Ecto neural progenitor cell (in vitro differentiated cells): Measurements from ENCODE around the gene MLPH.

Experiments
- DNase-seq: peaks from one replicate; pipeline ENCODE4 v3.0.0-alpha.2; 2018; ENCODE audit warnings: low spot score

The MLPH gene

DNA sequence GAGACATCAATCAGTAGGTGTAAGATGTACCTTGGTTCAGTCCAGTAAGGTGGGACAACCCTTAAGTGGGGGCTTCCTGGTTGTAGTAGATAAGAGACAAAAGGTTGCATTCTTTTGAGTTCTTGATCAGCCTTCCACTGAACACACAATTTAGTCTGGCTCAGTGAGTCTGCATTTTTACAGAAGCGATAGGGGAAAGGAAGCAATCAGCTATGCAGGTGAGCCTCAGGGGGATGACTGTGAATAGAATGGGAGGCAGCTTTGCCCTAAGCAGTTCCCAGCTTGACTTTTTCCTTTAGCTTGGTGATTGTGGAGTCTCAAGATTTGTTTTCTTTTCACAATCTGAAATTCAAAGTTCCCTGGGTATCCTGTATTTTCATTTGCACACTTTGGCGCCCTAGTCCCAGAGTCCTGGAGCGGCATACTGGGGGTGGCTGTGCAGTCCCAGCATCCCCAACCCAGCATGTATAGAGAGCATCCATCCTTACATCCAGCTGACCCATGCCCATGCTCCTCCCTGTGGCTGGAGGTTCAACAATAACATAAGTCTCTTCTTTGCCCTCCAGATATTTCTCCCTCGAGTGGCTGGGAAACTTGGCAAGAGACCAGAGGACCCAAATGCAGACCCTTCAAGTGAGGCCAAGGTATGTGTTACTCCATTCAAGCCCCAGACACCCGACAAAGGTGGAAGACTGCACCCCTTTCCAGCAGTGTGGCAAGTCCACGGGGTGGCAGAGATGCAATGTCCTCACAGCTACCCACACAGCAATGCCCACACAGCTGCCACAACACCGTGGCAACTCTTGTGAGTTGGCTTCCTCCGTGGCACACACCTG is 59.2 kb downstream of the MLPH start:
- no peak for DNase-seq

- peak; percentile 39 for DNase-seq
Measured at GRCh38 chr2:237546876-237547395, 59.9 kb downstream of the MLPH start.

- no peak for DNase-seq
Measured at GRCh38 chr2:237547841-237548416, 60.9 kb downstream of the MLPH start.

DNA sequence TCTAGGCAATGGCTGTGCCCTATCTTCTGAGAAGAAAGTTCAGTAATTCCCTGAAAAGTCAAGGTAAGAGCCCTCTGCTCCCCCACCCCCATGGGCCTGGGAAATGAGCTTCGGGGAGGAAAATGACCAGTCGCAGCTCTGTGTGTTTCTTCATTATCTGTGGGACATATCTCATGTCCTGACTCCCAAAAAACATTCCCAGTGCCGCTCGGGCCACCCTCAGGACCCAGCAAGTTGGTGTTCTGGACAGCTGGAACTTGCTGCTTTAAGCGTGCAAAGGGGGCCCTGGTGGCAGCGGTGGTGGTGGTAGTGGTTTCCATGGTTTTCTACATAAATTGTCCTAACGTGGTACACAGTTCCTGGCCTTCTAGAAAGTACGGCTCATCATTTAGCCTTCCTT is 62.2 kb downstream of the MLPH start:
- no peak for DNase-seq

GRCh38 chr2:237549643-237550415 is 62.8 kb downstream of the MLPH start:
- no peak for DNase-seq

GRCh38 chr2:237551071-237551574 is 64.1 kb downstream of the MLPH start:
- DNase-seq = peak; percentile 36

- DNase-seq = no peak
Measured at GRCh38 chr2:237552908-237553307, 65.9 kb downstream of the MLPH start.

DNA sequence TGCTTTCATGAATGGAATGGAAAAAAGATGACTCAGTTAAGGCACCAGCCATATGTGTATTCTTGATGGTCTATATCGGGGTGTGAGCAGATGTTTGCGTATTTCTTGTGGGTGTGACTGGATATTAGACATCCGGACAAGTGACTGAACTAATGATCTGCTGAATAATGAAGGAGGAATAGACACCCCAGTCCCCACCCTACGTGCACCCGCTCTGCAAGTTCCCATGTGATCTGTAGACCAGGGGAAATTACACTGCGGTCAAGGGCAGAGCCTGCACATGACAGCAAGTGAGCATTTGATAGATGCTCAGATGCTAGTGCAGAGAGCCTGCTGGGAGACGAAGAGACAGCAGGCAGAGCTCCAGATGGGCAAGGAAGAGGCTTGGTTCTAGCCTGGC is 66.9 kb downstream of the MLPH start:
- no peak for DNase-seq

DNA sequence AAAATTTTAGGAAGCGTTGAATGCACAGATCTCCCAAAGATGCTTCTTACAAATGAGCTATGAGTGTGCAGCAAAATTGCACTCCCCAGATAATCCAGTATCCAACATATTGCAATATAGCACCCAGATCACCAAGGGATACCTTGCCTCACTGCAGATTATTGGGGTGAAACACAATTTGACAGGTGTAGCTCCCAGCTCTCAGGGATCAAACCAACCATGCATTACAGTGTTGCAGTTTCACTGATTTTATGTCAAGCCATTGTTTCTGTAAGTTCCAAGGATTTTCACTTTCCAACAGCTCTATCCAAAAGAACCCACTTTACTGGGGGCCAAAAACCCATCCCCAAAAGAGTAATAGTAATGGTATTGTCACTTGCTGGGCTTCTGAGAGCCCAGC is 68.5 kb downstream of the MLPH start:
- DNase-seq = no peak

- DNase-seq = no peak
Measured at GRCh38 chr2:237556773-237557632, 70.0 kb downstream of the MLPH start.

- DNase-seq = no peak
Measured at GRCh38 chr2:237557633-237558015, 70.6 kb downstream of the MLPH start.

GRCh38 chr2:237558961-237559641 is 72.0 kb downstream of the MLPH start:
- DNase-seq = no peak

GRCh38 chr2:237561221-237561620 is 74.2 kb downstream of the MLPH start:
- no peak for DNase-seq

DNA sequence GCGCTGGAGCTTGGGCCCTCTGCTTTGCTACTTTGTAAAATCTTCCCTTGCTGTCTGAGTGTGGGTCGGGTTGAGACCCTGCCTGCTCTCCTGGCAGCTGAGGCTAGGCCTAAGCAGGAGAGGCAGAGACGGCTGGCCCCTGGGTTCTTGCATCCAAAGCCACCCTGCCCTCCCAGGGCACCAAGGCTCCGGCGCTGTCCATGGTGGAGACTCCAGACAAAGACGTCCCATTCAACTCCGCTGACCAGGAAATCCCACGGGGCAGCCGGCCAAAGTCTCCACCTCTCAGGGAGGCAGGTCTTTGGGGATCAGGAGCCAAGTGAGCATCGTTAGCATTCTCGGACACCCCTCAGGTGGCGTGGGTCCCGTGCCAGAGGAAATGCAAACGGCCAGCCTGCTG is 76.8 kb downstream of the MLPH start:
- peak; percentile 74 for DNase-seq

DNA sequence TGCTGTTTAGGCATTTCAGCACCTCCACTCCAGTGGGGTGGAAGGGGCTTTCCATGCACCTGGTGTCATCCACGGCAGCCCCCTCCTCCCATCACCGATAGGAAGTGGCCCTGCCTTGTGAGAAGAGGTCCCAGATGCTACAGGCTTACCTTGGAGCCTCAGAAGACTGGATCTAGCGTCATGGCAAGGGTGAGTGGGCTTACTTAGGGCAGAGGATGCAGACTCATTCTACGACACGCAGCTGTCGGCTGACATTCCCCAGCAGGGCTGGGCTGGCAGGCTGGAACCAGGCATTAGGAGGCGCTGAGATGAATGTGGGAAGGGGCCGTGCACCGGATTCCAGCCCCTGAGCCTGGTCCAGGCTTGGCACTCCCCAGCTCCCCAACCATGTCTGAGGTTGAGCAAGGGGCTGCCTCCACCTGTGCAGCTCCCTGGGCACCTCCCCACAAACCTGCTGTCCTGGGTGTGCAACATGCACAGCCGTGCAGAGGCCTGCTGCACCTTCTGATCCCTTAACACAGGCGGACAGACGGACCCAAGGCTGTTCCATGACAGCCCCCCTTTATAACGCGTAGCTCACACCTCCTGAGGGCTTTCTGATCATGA is 77.6 kb downstream of the MLPH start:
- DNase-seq = no peak

DNA sequence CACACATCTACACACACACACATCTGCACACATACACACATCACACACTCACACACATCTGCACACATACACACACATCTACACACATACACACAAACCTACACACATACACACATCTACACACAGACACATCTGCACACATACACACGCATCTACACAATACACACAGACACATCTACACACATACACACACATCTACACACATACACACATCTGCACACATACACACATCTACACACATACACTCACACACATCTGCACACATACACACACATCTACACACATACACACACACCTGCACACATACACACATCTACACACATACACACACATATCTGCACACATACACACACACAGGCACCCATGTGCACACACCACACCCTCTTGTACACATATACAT is 78.9 kb downstream of the MLPH start:
- no peak for DNase-seq

DNA sequence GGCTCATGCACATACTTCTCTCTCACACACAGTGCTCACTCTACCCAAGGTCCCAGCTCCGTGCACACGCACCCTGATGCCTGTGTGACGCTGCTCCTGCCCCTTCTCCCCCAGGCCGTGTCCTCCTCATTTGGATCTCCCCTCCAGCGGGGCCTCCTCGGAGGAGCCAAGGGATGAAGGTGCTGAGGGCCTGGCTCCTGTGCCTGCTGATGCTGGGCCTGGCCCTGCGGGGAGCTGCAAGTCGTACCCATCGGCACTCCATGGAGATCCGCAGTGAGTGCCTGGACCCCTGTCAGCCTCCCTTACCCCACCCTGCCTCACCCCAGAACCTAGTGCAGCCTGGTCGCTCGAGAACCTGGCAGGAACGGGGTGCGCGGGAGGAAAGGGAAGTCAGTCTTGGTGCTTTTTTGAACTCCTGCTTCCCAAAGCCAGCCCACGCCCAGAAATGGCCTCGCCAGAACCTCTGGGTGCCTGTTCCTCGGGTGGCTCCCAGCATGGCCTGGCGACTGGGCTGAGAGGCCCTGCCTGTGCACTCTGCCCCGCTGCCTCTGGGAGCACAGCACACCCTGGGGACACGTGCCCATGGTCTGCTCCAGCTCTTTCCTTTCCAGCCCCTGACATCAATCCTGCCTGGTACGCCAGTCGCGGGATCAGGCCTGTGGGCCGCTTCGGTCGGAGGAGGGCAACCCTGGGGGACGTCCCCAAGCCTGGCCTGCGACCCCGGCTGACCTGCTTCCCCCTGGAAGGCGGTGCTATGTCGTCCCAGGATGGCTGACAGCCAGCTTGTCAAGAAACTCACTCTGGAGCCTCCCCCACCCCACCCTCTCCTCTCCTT is 79.6 kb downstream of the MLPH start, which contains the start of gene PRLH:
Gene PRLH, plus strand, starts transcription at position 174 of the 835 bp plus-strand sequence. Its CDS starts 0 bp downstream, at position 174.
- DNase-seq = no peak

GRCh38 chr2:237567276-237568029 is 80.4 kb downstream of the MLPH start:
- DNase-seq = no peak
